Posterior vena cava (tissue), 2 donors: ENCODE data around the gene DAND5. TPM values are rescaled to one million over a fixed set of nuclear protein-coding genes. Genes with fewer than 3 reads are reported as not detected.

Source experiments
- microRNA-seq, 2 donors: library from miRNA; unstranded; fragments of <30 nt; microRNA quantifications; one replicate each; pipeline ENCODE4 v1.2.0, GENCODE V29; 2020 to 2021; ENCODE audit warnings: borderline microRNAs expressed in 2 of 2
- total RNA-seq, 2 donors: library from RNA; stranded (reverse); fragmentation: NEBNext Ultra II Directional; extraction: Animal tissue kit (Norgen Biotek cat#: 25700); gene quantifications; one replicate each; pipeline ENCODE4 v1.2.1, GENCODE V29; 2021
- donor health status: DM: yes; HTN: yes; CAD: no.
- donor health status: DM: yes; HTN: yes; CAD: no.

The DAND5 gene
- total RNA-seq, 2 donors from 2014 or later: not detected

Small RNAs within 50 kb of the gene (microRNA-seq; reads per million reads assigned to microRNA genes)
- gene MIR5695: 0.26 to 0.32 reads per million in 2 donors
- 0.26 to 1.6 reads per million in 2 donors for gene MIR6515

Other genes with a start within 250 kb of the DAND5 start
- gene TNPO2, start 245.6 kb upstream of the DAND5 start, total RNA-seq: 10 to 100 TPM; 57.5 to 59.2 TPM
- gene TRIR, start 234.9 kb upstream of the DAND5 start, total RNA-seq: 100 to 1,000 TPM; 109 to 121 TPM
- 10 to 100 TPM; 41.2 to 42.6 TPM for gene GET3, start 232.1 kb upstream of the DAND5 start, total RNA-seq
- not detected for gene BEST2, start 217.8 kb upstream of the DAND5 start, total RNA-seq
- 10 to 100 TPM; 20.2 to 21.7 TPM for gene HOOK2, start 194.0 kb upstream of the DAND5 start, total RNA-seq
- 100 to 1,000 TPM; 193 to 418 TPM for gene JUNB, start 178.1 kb upstream of the DAND5 start, total RNA-seq
- 100 to 1,000 TPM; 126 to 130 TPM for gene PRDX2, start 167.8 kb upstream of the DAND5 start, total RNA-seq
- 1 to 10 TPM in 1 of 2 donors, under 1 TPM in 1; 1.00 to 1.6 TPM for gene THSD8, start 167.5 kb upstream of the DAND5 start, total RNA-seq
- gene RNASEH2A, start 163.0 kb upstream of the DAND5 start, total RNA-seq: 1 to 10 TPM; 4.3 to 5.1 TPM
- not detected for gene RTBDN, start 135.0 kb upstream of the DAND5 start, total RNA-seq
- gene MAST1, start 131.1 kb upstream of the DAND5 start, total RNA-seq: under 1 TPM in 1 of 2 donors, not detected in 1; 0.37 TPM
- gene DNASE2, start 88.1 kb upstream of the DAND5 start, total RNA-seq: 10 to 100 TPM; 20.2 to 31.8 TPM
- gene KLF1, start 82.4 kb upstream of the DAND5 start, total RNA-seq: under 1 TPM in 1 of 2 donors, not detected in 1; 0.33 TPM
- 10 to 100 TPM in 1 of 2 donors, 1 to 10 TPM in 1; 8.5 to 14.6 TPM for gene GCDH, start 78.4 kb upstream of the DAND5 start, total RNA-seq
- not detected for gene SYCE2, start 50.3 kb upstream of the DAND5 start, total RNA-seq
- gene FARSA, start 35.9 kb upstream of the DAND5 start, total RNA-seq: 10 to 100 TPM; 30.8 to 31.1 TPM
- gene CALR, start 31.0 kb upstream of the DAND5 start, total RNA-seq: 100 to 1,000 TPM; 629 to 855 TPM
- 100 to 1,000 TPM in 1 of 2 donors, 10 to 100 TPM in 1; 90.9 to 124 TPM for gene RAD23A, start 23.7 kb upstream of the DAND5 start, total RNA-seq
- 10 to 100 TPM; 18.1 to 20.7 TPM for gene GADD45GIP1, start 12.4 kb upstream of the DAND5 start, total RNA-seq
- gene NFIX, start 25.9 kb downstream of the DAND5 start, total RNA-seq: 100 to 1,000 TPM; 242 to 327 TPM
- 10 to 100 TPM in 1 of 2 donors, 1 to 10 TPM in 1; 9.8 to 13.0 TPM for gene LYL1, start 133.3 kb downstream of the DAND5 start, total RNA-seq
- gene TRMT1, start 147.2 kb downstream of the DAND5 start, total RNA-seq: 10 to 100 TPM; 21.9 to 24.1 TPM
- gene NACC1, start 148.7 kb downstream of the DAND5 start, total RNA-seq: 10 to 100 TPM; 37.6 to 39.7 TPM
- gene STX10, start 180.8 kb downstream of the DAND5 start, total RNA-seq: 10 to 100 TPM; 31.4 to 39.0 TPM
- 100 to 1,000 TPM in 1 of 2 donors, 10 to 100 TPM in 1; 73.1 to 130 TPM for gene IER2, start 180.8 kb downstream of the DAND5 start, total RNA-seq